Sigmoid colon (tissue), 3 donors: Measurements from ENCODE around the gene GAREM2.

Source experiments
- CTCF ChIP-seq, 4 experiments: fragments of 450-650 bp in 3 of 4; fragments of 200-600 bp in 1 of 4; IDR thresholded peaks; one replicate each; pipeline ENCODE4 v1.5.1; 2016 to 2019; ENCODE audit warnings: antibody characterized with exemption in 4 of 4, mild to moderate bottlenecking in 3 of 4, moderate library complexity in 2 of 4
- POLR2A ChIP-seq, 2 donors: fragments of 450-650 bp; IDR thresholded peaks; one replicate each; pipeline ENCODE4 v1.6.1; 2016; ENCODE audit warnings: antibody characterized with exemption in 2 of 2, mild to moderate bottlenecking in 2 of 2, moderate library complexity in 2 of 2

GRCh38 chr2:26217720-26218119 is 44.8 kb downstream of the GAREM2 start:
- TF ChIP-seq POLR2A (IDR thresholded peaks at IDR 0.05) (no peak), CTCF (IDR thresholded peaks at IDR 0.05) (no peak)
